ENCODE results near the gene MDN1. TPM values are rescaled to one million over a fixed set of nuclear protein-coding genes. Genes with fewer than 3 reads are reported as not detected.
A peak's percentile ranks its signal among the peaks of the same experiment; 100 is the strongest.

MDN1 gene
- total and polyA plus RNA-seq, 2 of the 4 experiments (the other 2 are of a cell fraction), result 7.7 to 26.7 TPM

DNA sequence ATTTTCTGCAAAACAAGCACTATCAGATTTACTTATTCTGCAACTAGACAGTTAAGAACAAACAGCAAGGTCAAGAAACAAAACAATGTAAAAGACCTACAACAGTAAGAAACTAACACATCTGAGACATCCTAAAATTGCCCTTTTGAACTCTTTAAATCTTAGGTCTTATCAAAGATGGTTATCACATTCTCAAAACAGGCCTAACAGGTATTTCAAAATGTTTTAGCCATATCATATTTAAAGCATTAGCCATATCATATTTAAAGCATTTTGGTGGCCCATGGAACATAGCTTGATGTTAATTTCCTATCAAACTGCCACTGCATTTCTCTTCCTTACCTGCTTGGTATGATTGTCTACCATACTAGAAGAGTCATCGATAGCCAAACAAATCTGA is 169.9 kb downstream of the MDN1 start:
- Histone ChIP-seq H3K4me2 (ENCODE audit: low read depth, low read length) (no peak overlapping the region), H2BK120ac (ENCODE audit: low read depth, low read length) (no peak overlapping the region), H3K14ac (replicated peaks; ENCODE audit: low read depth, low read length) (no peak overlapping the region), H3K9ac (ENCODE audit: low read depth, low read length) (no peak overlapping the region), H3K4me1 (ENCODE audit: control insufficient read depth, insufficient read depth, low read length) (no peaks in the 10 kb centered on the region), H4K20me1 (ENCODE audit: insufficient read depth, low read length) (no peaks in the 10 kb centered on the region), H4K5ac (ENCODE audit: low read depth, low read length) (no peak overlapping the region), H2BK5ac (ENCODE audit: low read depth, low read length, poor library complexity, severe bottlenecking) (no peak overlapping the region), H2BK15ac (ENCODE audit: low read depth, low read length) (no peak overlapping the region), H3K23ac (ENCODE audit: low read depth, low read length) (no peak overlapping the region), H4K91ac (ENCODE audit: insufficient read depth, low read depth, low read length) (no peak overlapping the region), H3K79me1 (ENCODE audit: low read depth in 1 of 2, low read length in 2 of 2) (no peaks in the 10 kb centered on the region; a peak in 1 of 4 replicates), H3K9me3 (ENCODE audit: control insufficient read depth, insufficient read depth, low read length) (no peaks in the 10 kb centered on the region), H3K4ac (ENCODE audit: low read depth, low read length) (no peak overlapping the region), H3K27me3 (ENCODE audit: control insufficient read depth, insufficient read depth, low read length) (no peaks in the 10 kb centered on the region), H3K36me3 (ENCODE audit: control insufficient read depth, insufficient read depth, low read length) (peaks cover 24% of the 10 kb centered on the region), H3K9me1 (ENCODE audit: insufficient read depth, low read length) (no peaks in the 10 kb centered on the region), H3K27ac (ENCODE audit: insufficient read depth, low read length) (no peak overlapping the region), H2AFZ (replicated peaks; ENCODE audit: low read length, poor library complexity) (no peak overlapping the region), H2AK5ac (ENCODE audit: low read depth, low read length) (no peak overlapping the region), H2AK9ac (replicated peaks; ENCODE audit: low read depth, low read length, poor library complexity) (no peak overlapping the region), H3K56ac (ENCODE audit: extremely low read depth, insufficient read depth, low read length) (no peak overlapping the region), H4K8ac (ENCODE audit: low read depth in 2 of 2, low read length in 2 of 2) (no peak overlapping the region), H3K18ac (ENCODE audit: low read depth, low read length) (no peak overlapping the region), H3K4me3 (ENCODE audit: insufficient read depth, low read depth, low read length) (no peak overlapping the region), H2BK20ac (ENCODE audit: low read depth, low read length) (no peak overlapping the region)
- in situ Hi-C loops (cut with MboI; ENCODE audit: low sequenced_read_pairs), result no loop called here
- no CpG with 5 or more reads among the region's 1 CpG for WGBS, 2 experiments (ENCODE audit: extremely low coverage in 2 of 2, insufficient read length in 1 of 2)
- intact Hi-C loops (cut with micrococcal nuclease), result no loop called here
- ChIA-PET POLR2A (ENCODE audit: unreplicated experiment) (no interaction called here), CTCF (no interaction called here)
- DNase-seq, result no peak
- dilution Hi-C loops (cut with HindIII; ENCODE audit: low sequenced_read_pairs, unreplicated experiment), result no loop called here
- ATAC-seq (ENCODE audit: low read depth), result no peak
- TF ChIP-seq, protein P1, sequence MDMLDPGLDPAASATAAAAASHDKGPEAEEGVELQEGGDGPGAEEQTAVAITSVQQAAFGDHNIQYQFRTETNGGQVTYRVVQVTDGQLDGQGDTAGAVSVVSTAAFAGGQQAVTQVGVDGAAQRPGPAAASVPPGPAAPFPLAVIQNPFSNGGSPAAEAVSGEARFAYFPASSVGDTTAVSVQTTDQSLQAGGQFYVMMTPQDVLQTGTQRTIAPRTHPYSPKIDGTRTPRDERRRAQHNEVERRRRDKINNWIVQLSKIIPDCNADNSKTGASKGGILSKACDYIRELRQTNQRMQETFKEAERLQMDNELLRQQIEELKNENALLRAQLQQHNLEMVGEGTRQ (IDR thresholded peaks at IDR 0.05; ENCODE audit: low read depth, low read length), result no peak
- no peak for TF ChIP-seq SMC3 (IDR thresholded peaks at IDR 0.05; ENCODE audit: low read depth, low read length)
- TF ChIP-seq, protein P2, sequence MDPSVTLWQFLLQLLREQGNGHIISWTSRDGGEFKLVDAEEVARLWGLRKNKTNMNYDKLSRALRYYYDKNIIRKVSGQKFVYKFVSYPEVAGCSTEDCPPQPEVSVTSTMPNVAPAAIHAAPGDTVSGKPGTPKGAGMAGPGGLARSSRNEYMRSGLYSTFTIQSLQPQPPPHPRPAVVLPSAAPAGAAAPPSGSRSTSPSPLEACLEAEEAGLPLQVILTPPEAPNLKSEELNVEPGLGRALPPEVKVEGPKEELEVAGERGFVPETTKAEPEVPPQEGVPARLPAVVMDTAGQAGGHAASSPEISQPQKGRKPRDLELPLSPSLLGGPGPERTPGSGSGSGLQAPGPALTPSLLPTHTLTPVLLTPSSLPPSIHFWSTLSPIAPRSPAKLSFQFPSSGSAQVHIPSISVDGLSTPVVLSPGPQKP (IDR thresholded peaks at IDR 0.05; ENCODE audit: borderline replicate concordance, low read depth, low read length), result 0 out of 2 replicates have a peak, but pooled peaks have one; percentile 3
- no peak for TF ChIP-seq CHD1 (IDR thresholded peaks at IDR 0.05; ENCODE audit: low read depth, low read length)
- BruUV-seq (replicated peaks), result no TSS peak
